Liver (tissue), 9 donors: Measurements from ENCODE around the gene ALK. TPM values are rescaled to one million over a fixed set of nuclear protein-coding genes. Genes with fewer than 3 reads are reported as not detected.

Experiments used
- DNase-seq: peaks from one replicate; pipeline ENCODE4 v3.0.0-alpha.2; 2017; ENCODE audit warnings: low spot score
- H3K27ac ChIP-seq, 2 donors: one replicate each; pipeline ENCODE4 v1.7.0; 2013; ENCODE audit warnings: inconsistent platforms in 2 of 2, low read length in 2 of 2, control low read depth in 1 of 2, low read depth in 1 of 2, mild to moderate bottlenecking in 1 of 2
- H3K27me3 ChIP-seq, 4 donors: one replicate each; pipeline versions ENCODE4 v1.6.1 to v1.7.0; 2013; ENCODE audit warnings: low read length in 3 of 4, inconsistent platforms in 1 of 4, mild to moderate bottlenecking in 1 of 4, moderate library complexity in 1 of 4; ENCODE audit not compliant: control insufficient read depth in 4 of 4, insufficient read depth in 4 of 4
- H3K36me3 ChIP-seq, 4 donors: one replicate each; pipeline versions ENCODE4 v1.6.1 to v1.7.0; 2013; ENCODE audit warnings: low read length in 3 of 4, mild to moderate bottlenecking in 3 of 4, low read depth in 1 of 4, moderate library complexity in 1 of 4; ENCODE audit not compliant: control insufficient read depth in 4 of 4, insufficient read depth in 3 of 4
- H3K4me1 ChIP-seq, 4 donors: one replicate each; pipeline versions ENCODE4 v1.6.1 to v1.7.0; 2013; ENCODE audit warnings: low read length in 3 of 4, mild to moderate bottlenecking in 3 of 4, moderate library complexity in 1 of 4; ENCODE audit not compliant: control insufficient read depth in 4 of 4, insufficient read depth in 4 of 4
- H3K4me3 ChIP-seq, 3 donors: one replicate each; pipeline versions ENCODE4 v1.6.1 to v1.7.0; 2013; ENCODE audit warnings: low read length in 3 of 3, control low read depth in 1 of 3, low read depth in 1 of 3, mild to moderate bottlenecking in 1 of 3
- H3K9ac ChIP-seq, 2 donors: one replicate each; pipeline ENCODE4 v1.7.0; 2013; ENCODE audit warnings: low read length in 2 of 2, mild to moderate bottlenecking in 2 of 2, moderate library complexity in 2 of 2, control low read depth in 1 of 2, low read depth in 1 of 2
- H3K9me3 ChIP-seq, 4 donors: one replicate each; pipeline versions ENCODE4 v1.6.1 to v1.7.0; 2013; ENCODE audit warnings: low read length in 3 of 4; ENCODE audit not compliant: control insufficient read depth in 4 of 4
- ATF3 ChIP-seq: IDR thresholded peaks from 2 replicates; pipeline ENCODE4 v1.6.1; 2016; ENCODE audit warnings: antibody characterized with exemption
- CTCF ChIP-seq: fragments of 150-350 bp; IDR thresholded peaks from 2 replicates; pipeline ENCODE4 v1.5.1; 2017; ENCODE audit warnings: improper control_type of control experiment, low read depth, low read length; ENCODE audit not compliant: missing input control
- EGR1 ChIP-seq, 2 donors: IDR thresholded peaks; 2 replicates each; pipeline ENCODE4 v1.6.1; 2016 to 2018; ENCODE audit warnings: antibody characterized with exemption in 2 of 2, low read depth in 2 of 2
- FOXA1 ChIP-seq: IDR thresholded peaks from 2 replicates; pipeline ENCODE4 v1.6.1; 2016; ENCODE audit warnings: antibody characterized with exemption
- FOXA2 ChIP-seq: IDR thresholded peaks from 2 replicates; pipeline ENCODE4 v1.6.1; 2016; ENCODE audit warnings: antibody characterized with exemption
- GABPA ChIP-seq, 2 donors: IDR thresholded peaks in 1 of 2; conservative IDR thresholded peaks in 1 of 2; 2 replicates each; pipeline ENCODE4 v1.6.1; 2016; ENCODE audit warnings: antibody characterized with exemption in 2 of 2, mild to moderate bottlenecking in 1 of 2, moderate library complexity in 1 of 2
- HNF4A ChIP-seq, 2 donors: conservative IDR thresholded peaks; 2 replicates each; pipeline ENCODE4 v1.6.1; 2016; ENCODE audit warnings: antibody characterized with exemption in 2 of 2, mild to moderate bottlenecking in 2 of 2
- HNF4G ChIP-seq: IDR thresholded peaks from 2 replicates; pipeline ENCODE4 v1.6.1; 2016; ENCODE audit warnings: antibody characterized with exemption
- JUND ChIP-seq, 2 donors: IDR thresholded peaks; 2 replicates each; pipeline ENCODE4 v1.6.1; 2016; ENCODE audit warnings: antibody characterized with exemption in 2 of 2
- MAX ChIP-seq: IDR thresholded peaks from 2 replicates; pipeline ENCODE4 v1.6.1; 2016; ENCODE audit warnings: antibody characterized with exemption
- NR2F2 ChIP-seq: IDR thresholded peaks from 2 replicates; pipeline ENCODE4 v1.6.1; 2016; ENCODE audit warnings: antibody characterized with exemption
- RAD21 ChIP-seq, 2 donors: IDR thresholded peaks; 2 replicates each; pipeline ENCODE4 v1.6.1; 2016; ENCODE audit warnings: antibody characterized with exemption in 2 of 2, mild to moderate bottlenecking in 2 of 2
- RXRA ChIP-seq, 2 donors: IDR thresholded peaks; 2 replicates each; pipeline ENCODE4 v1.6.1; 2017 to 2018; ENCODE audit warnings: antibody characterized with exemption in 2 of 2, mild to moderate bottlenecking in 1 of 2
- SP1 ChIP-seq: IDR thresholded peaks from 2 replicates; pipeline ENCODE4 v1.6.1; 2018; ENCODE audit warnings: antibody characterized with exemption, mild to moderate bottlenecking
- TAF1 ChIP-seq: conservative IDR thresholded peaks from 2 replicates; pipeline ENCODE4 v1.6.1; 2016; ENCODE audit warnings: antibody characterized with exemption, mild to moderate bottlenecking
- YY1 ChIP-seq: IDR thresholded peaks from 2 replicates; pipeline ENCODE4 v1.6.1; 2016; ENCODE audit warnings: antibody characterized with exemption, mild to moderate bottlenecking
- ZBTB33 ChIP-seq: IDR thresholded peaks from 2 replicates; pipeline ENCODE4 v1.6.1; 2016; ENCODE audit warnings: antibody characterized with exemption
- WGBS: extraction: QIAGEN DNeasy Blood & Tissue Kit; methylation state at CpG from one replicate; pipeline ENCODE4 v1.1.7; 2013; 5-methylcytosine and 5-hydroxymethylcytosine counted together
- polyA plus RNA-seq, 2 donors: library from polyadenylated mRNA; stranded (reverse) in 1 of 2; unstranded in 1 of 2; fragments of 200-250 nt in 1 of 2; fragments of >200 nt in 1 of 2; fragmentation: Nextera tagmentation in 1 of 2; extraction: Ambion mirVana in 1 of 2; gene quantifications; one replicate each; pipeline versions ENCODE4 v1.2.1 to v1.2.3, GENCODE V29; 2013 to 2015
- total RNA-seq, 2 donors: library from RNA; depleted of rRNA; stranded (reverse); fragments of >200 nt; gene quantifications; one replicate each; pipeline ENCODE4 v1.2.3, GENCODE V29; 2014
- TF ChIP-seq, protein P1 (sequence below): IDR thresholded peaks from 2 replicates; pipeline ENCODE4 v1.6.1; 2016; ENCODE audit warnings: antibody characterized with exemption, mild to moderate bottlenecking
- donor health status: healthy.
- donor health status: healthy.
- donor health status: healthy.
- donor health status: healthy.
- donor health status: healthy.

Gene ALK
- total and polyA plus RNA-seq, 4 donors: under 0.01 TPM; not detected in 3

GRCh38 chr2:29864988-29865387 is 56.4 kb downstream of the ALK start:
- WGBS: 0% methylated on average over 1 of the region's 1 CpG
- Histone ChIP-seq H3K36me3 (no peaks in the 10 kb centered on the region), H3K4me1 (no peaks in the 10 kb centered on the region), H3K27ac (no peak overlapping the region), H3K4me3 (no peak overlapping the region), H3K9me3 (no peaks in the 10 kb centered on the region), H3K27me3 (no peaks in the 10 kb centered on the region), H3K9ac (no peak overlapping the region)
- no peak for TF ChIP-seq MAX
- TF ChIP-seq JUND (IDR thresholded peaks at IDR 0.05): no peak
- TF ChIP-seq HNF4G: no peak
- no peak for TF ChIP-seq NR2F2
- no peak for TF ChIP-seq CTCF
- TF ChIP-seq RAD21 (IDR thresholded peaks at IDR 0.05): no peak
- TF ChIP-seq SP1: no peak
- no peak for TF ChIP-seq RXRA (IDR thresholded peaks at IDR 0.05)
- TF ChIP-seq, protein P1, sequence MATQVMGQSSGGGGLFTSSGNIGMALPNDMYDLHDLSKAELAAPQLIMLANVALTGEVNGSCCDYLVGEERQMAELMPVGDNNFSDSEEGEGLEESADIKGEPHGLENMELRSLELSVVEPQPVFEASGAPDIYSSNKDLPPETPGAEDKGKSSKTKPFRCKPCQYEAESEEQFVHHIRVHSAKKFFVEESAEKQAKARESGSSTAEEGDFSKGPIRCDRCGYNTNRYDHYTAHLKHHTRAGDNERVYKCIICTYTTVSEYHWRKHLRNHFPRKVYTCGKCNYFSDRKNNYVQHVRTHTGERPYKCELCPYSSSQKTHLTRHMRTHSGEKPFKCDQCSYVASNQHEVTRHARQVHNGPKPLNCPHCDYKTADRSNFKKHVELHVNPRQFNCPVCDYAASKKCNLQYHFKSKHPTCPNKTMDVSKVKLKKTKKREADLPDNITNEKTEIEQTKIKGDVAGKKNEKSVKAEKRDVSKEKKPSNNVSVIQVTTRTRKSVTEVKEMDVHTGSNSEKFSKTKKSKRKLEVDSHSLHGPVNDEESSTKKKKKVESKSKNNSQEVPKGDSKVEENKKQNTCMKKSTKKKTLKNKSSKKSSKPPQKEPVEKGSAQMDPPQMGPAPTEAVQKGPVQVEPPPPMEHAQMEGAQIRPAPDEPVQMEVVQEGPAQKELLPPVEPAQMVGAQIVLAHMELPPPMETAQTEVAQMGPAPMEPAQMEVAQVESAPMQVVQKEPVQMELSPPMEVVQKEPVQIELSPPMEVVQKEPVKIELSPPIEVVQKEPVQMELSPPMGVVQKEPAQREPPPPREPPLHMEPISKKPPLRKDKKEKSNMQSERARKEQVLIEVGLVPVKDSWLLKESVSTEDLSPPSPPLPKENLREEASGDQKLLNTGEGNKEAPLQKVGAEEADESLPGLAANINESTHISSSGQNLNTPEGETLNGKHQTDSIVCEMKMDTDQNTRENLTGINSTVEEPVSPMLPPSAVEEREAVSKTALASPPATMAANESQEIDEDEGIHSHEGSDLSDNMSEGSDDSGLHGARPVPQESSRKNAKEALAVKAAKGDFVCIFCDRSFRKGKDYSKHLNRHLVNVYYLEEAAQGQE: no peak
- TF ChIP-seq GABPA (IDR thresholded peaks at IDR 0.05 in 1 of 2, conservative IDR thresholded peaks at IDR 0.05 in 1 of 2): no peak
- TF ChIP-seq ATF3: no peak
- TF ChIP-seq ZBTB33: no peak
- no peak for TF ChIP-seq YY1
- no peak for TF ChIP-seq FOXA2
- no peak for TF ChIP-seq TAF1
- no peak for TF ChIP-seq HNF4A (conservative IDR thresholded peaks at IDR 0.05)
- no peak for TF ChIP-seq FOXA1
- TF ChIP-seq EGR1 (IDR thresholded peaks at IDR 0.05; ENCODE audit: low read depth in 2 of 2): no peak
- DNase-seq: no peak
